ENCODE measurements around the gene RALGAPA1.

RALGAPA1 gene

GRCh38 chr14:35556548-35556947 is 252.5 kb downstream of the RALGAPA1 start:
- Histone ChIP-seq H3K4me3 (ENCODE audit: low read depth, low read length) (no peak overlapping the region), H3K9me3 (no peaks in the 10 kb centered on the region), H3K27me3 (no peaks in the 10 kb centered on the region), H3K4me1 (peaks cover 49% of the 10 kb centered on the region), H3K36me3 (no peaks in the 10 kb centered on the region)
- peak; percentile 76 for DNase-seq
- TF ChIP-seq, protein P1, sequence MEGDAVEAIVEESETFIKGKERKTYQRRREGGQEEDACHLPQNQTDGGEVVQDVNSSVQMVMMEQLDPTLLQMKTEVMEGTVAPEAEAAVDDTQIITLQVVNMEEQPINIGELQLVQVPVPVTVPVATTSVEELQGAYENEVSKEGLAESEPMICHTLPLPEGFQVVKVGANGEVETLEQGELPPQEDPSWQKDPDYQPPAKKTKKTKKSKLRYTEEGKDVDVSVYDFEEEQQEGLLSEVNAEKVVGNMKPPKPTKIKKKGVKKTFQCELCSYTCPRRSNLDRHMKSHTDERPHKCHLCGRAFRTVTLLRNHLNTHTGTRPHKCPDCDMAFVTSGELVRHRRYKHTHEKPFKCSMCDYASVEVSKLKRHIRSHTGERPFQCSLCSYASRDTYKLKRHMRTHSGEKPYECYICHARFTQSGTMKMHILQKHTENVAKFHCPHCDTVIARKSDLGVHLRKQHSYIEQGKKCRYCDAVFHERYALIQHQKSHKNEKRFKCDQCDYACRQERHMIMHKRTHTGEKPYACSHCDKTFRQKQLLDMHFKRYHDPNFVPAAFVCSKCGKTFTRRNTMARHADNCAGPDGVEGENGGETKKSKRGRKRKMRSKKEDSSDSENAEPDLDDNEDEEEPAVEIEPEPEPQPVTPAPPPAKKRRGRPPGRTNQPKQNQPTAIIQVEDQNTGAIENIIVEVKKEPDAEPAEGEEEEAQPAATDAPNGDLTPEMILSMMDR (IDR thresholded peaks at IDR 0.05; ENCODE audit: low read depth, low read length): no peak

- no peak overlapping the region for H3K4me3 ChIP-seq (ENCODE audit: low read depth, low read length)
- peaks cover 63% of the 10 kb centered on the region for H3K4me1 ChIP-seq
- no peaks in the 10 kb centered on the region for H3K9me3 ChIP-seq
- TF ChIP-seq, protein P1 (IDR thresholded peaks at IDR 0.05; ENCODE audit: low read depth, low read length): no peak
- no peaks in the 10 kb centered on the region for H3K36me3 ChIP-seq
- no peaks in the 10 kb centered on the region for H3K27me3 ChIP-seq
- no peak for DNase-seq
Observed at GRCh38 chr14:35553808-35554207, 255.3 kb downstream of the RALGAPA1 start.

- peaks cover 62% of the 10 kb centered on the region for H3K4me1 ChIP-seq
- DNase-seq: no peak
- no peak overlapping the region for H3K4me3 ChIP-seq (ENCODE audit: low read depth, low read length)
- no peaks in the 10 kb centered on the region for H3K9me3 ChIP-seq
- TF ChIP-seq, protein P1 (IDR thresholded peaks at IDR 0.05; ENCODE audit: low read depth, low read length): no peak
- H3K36me3 ChIP-seq: no peaks in the 10 kb centered on the region
- H3K27me3 ChIP-seq: no peaks in the 10 kb centered on the region
Observed at GRCh38 chr14:35551081-35551480, 258.0 kb downstream of the RALGAPA1 start.

- Histone ChIP-seq H3K36me3 (no peaks in the 10 kb centered on the region), H3K27me3 (no peaks in the 10 kb centered on the region), H3K4me3 (ENCODE audit: low read depth, low read length) (peak overlapping the region; percentile 6; the same call in 1 of the 2 replicates), H3K4me1 (peaks cover 47% of the 10 kb centered on the region), H3K9me3 (no peaks in the 10 kb centered on the region)
- TF ChIP-seq, protein P1 (IDR thresholded peaks at IDR 0.05; ENCODE audit: low read depth, low read length): no peak
- no peak for DNase-seq
Observed at GRCh38 chr14:35549551-35549950, 259.5 kb downstream of the RALGAPA1 start.

GRCh38 chr14:35543006-35543405 is 266.1 kb downstream of the RALGAPA1 start:
- H3K4me1 ChIP-seq: peaks cover 21% of the 10 kb centered on the region
- H3K4me3 ChIP-seq (ENCODE audit: low read depth, low read length): no peak overlapping the region
- no peaks in the 10 kb centered on the region for H3K27me3 ChIP-seq
- TF ChIP-seq, protein P1 (IDR thresholded peaks at IDR 0.05; ENCODE audit: low read depth, low read length): no peak
- peaks cover 15% of the 10 kb centered on the region for H3K36me3 ChIP-seq
- DNase-seq: no peak
- no peaks in the 10 kb centered on the region for H3K9me3 ChIP-seq

- peaks cover 13% of the 10 kb centered on the region; the same call in 1 of the 2 replicates for H3K4me1 ChIP-seq
- TF ChIP-seq, protein P1 (IDR thresholded peaks at IDR 0.05; ENCODE audit: low read depth, low read length): no peak
Observed at GRCh38 chr14:35539969-35540368, 269.1 kb downstream of the RALGAPA1 start.

More at GRCh38 chr14:35539969-35540368, 269.1 kb downstream of the RALGAPA1 start:
- H3K27me3 ChIP-seq: no peaks in the 10 kb centered on the region
- H3K9me3 ChIP-seq: no peaks in the 10 kb centered on the region
- peaks cover 44% of the 10 kb centered on the region for H3K36me3 ChIP-seq
- H3K4me3 ChIP-seq (ENCODE audit: low read depth, low read length): peak overlapping the region; percentile 37
- no peak for DNase-seq

Measured in BE2C (cell line).